Gastroesophageal sphincter (tissue), 4 donors: ENCODE data around the gene PCLO. TPM values are rescaled to one million over a fixed set of nuclear protein-coding genes. Genes with fewer than 3 reads are reported as not detected.
"Not testable (repeated sequence)": the region's sequence is repeated elsewhere in the genome, so short reads cannot be mapped to it uniquely, and the experiment has no call there.

Experiments
- ATAC-seq: fragments of 150-250 bp; one replicate; pipeline ENCODE4 v1.9.1; 2016; ENCODE audit warnings: mild to moderate bottlenecking, moderate library complexity
- H3K27ac ChIP-seq, 4 donors: fragments of 200-600 bp; sonication (generic) in 3 of 4; 1 replicate in 3 of 4; 2 replicates in 1 of 4; pipeline ENCODE4 v1.5.1; 2016 to 2019
- H3K27me3 ChIP-seq: fragments of 200-600 bp; sonication (generic); one replicate; pipeline ENCODE4 v1.5.1; 2019
- H3K36me3 ChIP-seq, 2 donors: fragments of 200-600 bp; sonication (generic); one replicate each; pipeline ENCODE4 v1.5.1; 2019; ENCODE audit warnings: control low read depth in 1 of 2
- H3K4me1 ChIP-seq, 3 donors: fragments of 200-600 bp; sonication (generic); 1 replicate in 2 of 3; 2 replicates in 1 of 3; pipeline ENCODE4 v1.5.1; 2016 to 2019; ENCODE audit warnings: control low read depth in 2 of 3
- H3K4me3 ChIP-seq, 2 donors: fragments of 200-600 bp; sonication (generic); one replicate each; pipeline ENCODE4 v1.5.1; 2019; ENCODE audit warnings: mild to moderate bottlenecking in 1 of 2, moderate library complexity in 1 of 2
- H3K9me3 ChIP-seq, 3 donors: fragments of 200-600 bp; sonication (generic); one replicate each; pipeline ENCODE4 v1.5.1; 2017 to 2019; ENCODE audit warnings: control low read depth in 2 of 3
- EP300 ChIP-seq: sonication (generic); formaldehyde crosslinking; IDR thresholded peaks from one replicate; pipeline ENCODE4 v1.6.1; 2017; ENCODE audit warnings: antibody characterized with exemption, mild to moderate bottlenecking
- POLR2A ChIP-seq, 2 donors: fragments of 450-650 bp; IDR thresholded peaks; one replicate each; pipeline ENCODE4 v1.6.1; 2017; ENCODE audit warnings: antibody characterized with exemption in 2 of 2, mild to moderate bottlenecking in 2 of 2, moderate library complexity in 1 of 2
- POLR2AphosphoS5 ChIP-seq: sonication (generic); formaldehyde crosslinking; IDR thresholded peaks from one replicate; pipeline ENCODE4 v1.6.1; 2017; ENCODE audit warnings: antibody characterized with exemption
- WGBS, 2 donors: methylation state at CpG; one replicate each; pipeline ENCODE4 v1.1.5; 2018; ENCODE audit warnings: low coverage in 1 of 2; 5-methylcytosine and 5-hydroxymethylcytosine counted together
- total RNA-seq, 4 donors: library from RNA; depleted of rRNA; stranded (reverse); fragments of >200 nt; gene quantifications; one replicate each; pipeline ENCODE4 v1.1.0, GENCODE V29; 2016
- TF ChIP-seq, protein P1 (sequence below), 4 experiments: fragments of 200-600 bp in 2 of 4; fragments of 450-650 bp in 2 of 4; sonication (generic) in 1 of 4; IDR thresholded peaks; one replicate each; pipeline ENCODE4 v1.5.1; 2017 to 2019; ENCODE audit warnings: antibody characterized with exemption in 4 of 4, mild to moderate bottlenecking in 2 of 4, moderate library complexity in 2 of 4

Gene PCLO
- total RNA-seq, 4 donors from 2014 or later = 1.2 to 2.3 (median 1.9) TPM

DNA sequence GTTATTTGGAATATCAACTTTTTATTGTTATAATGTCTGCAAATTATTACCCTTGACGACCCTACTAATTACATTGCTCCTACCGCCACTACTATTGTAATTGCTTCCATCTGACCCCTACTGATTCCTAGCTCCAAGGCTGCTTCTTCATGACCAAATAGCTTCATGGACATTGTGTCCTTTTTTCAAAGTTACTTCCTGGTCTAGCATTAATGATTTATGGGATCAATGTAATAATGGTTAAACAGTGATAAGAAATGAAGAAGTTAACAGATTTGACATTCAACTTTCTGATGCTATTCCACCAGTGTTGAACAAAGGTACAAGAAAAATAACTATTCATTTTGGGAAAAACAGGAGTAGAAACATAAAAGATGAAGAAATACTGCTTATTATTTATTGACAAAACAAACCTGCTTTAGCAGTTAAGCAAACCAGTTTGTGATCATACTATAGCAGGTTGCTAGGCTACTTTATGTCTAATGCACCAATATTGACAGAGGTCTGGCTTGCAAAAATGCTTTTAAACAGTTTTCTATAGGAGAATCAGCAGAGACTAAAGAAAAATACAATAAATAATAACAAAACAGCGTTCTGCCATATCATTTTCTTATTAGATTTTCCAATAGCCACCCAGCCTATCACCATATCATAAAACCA is 125.8 kb downstream of the PCLO start:
- ATAC-seq = no peak
- no peaks in the 10 kb centered on the region for H3K36me3 ChIP-seq
- H3K9me3 ChIP-seq = no peaks in the 10 kb centered on the region
- 80 to 84% methylated on average over 3 of the region's 3 CpGs for WGBS, 2 donors
- no peak for TF ChIP-seq POLR2A (IDR thresholded peaks at IDR 0.05)
- TF ChIP-seq, protein P1, sequence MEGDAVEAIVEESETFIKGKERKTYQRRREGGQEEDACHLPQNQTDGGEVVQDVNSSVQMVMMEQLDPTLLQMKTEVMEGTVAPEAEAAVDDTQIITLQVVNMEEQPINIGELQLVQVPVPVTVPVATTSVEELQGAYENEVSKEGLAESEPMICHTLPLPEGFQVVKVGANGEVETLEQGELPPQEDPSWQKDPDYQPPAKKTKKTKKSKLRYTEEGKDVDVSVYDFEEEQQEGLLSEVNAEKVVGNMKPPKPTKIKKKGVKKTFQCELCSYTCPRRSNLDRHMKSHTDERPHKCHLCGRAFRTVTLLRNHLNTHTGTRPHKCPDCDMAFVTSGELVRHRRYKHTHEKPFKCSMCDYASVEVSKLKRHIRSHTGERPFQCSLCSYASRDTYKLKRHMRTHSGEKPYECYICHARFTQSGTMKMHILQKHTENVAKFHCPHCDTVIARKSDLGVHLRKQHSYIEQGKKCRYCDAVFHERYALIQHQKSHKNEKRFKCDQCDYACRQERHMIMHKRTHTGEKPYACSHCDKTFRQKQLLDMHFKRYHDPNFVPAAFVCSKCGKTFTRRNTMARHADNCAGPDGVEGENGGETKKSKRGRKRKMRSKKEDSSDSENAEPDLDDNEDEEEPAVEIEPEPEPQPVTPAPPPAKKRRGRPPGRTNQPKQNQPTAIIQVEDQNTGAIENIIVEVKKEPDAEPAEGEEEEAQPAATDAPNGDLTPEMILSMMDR (IDR thresholded peaks at IDR 0.05) = no peak
- TF ChIP-seq POLR2AphosphoS5 = no peak
- no peak for TF ChIP-seq EP300
- no peaks in the 10 kb centered on the region for H3K27me3 ChIP-seq
- no peaks in the 10 kb centered on the region for H3K4me1 ChIP-seq
- no peak overlapping the region for H3K27ac ChIP-seq
- no peak overlapping the region for H3K4me3 ChIP-seq

DNA sequence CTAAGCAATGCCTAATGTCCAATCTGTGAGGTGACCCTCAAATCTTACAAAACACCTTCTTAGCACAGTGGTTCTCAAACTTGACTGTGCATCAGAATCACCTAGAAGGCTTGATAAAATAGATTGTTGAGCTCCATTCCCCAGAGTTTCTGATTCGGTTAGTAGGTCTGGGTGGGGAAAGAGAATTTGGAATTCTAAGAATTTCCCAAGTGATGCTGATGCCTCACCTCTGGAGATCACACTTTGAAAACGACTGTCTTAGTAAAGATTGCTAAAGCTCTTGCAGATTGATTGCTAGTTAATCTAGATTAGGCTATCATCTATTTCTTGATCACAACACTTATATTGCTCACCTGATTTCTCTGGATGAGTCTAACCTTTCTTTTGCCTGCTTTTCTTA is 126.6 kb downstream of the PCLO start:
- no peaks in the 10 kb centered on the region for H3K4me1 ChIP-seq

DNA sequence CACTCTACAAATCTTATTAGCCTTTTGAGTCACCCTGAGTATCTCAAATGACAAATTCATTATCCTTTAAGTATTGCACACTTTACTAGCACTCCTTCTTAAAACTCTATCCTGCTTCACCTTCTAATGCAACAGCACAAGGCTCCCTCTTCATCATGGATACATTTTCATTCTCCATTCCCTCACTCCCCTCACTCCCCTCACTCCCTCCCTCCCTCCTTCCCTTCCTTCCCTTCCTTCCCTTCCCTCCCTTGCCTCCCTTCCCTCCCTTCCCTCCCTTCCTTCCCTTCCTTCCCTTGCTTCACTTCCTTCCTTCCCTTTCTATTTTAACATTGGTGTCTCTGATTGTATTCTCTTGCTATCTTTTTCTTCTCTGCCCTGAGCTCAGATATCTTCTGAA is 130.5 kb downstream of the PCLO start:
- Histone ChIP-seq H3K9me3 (no peaks in the 10 kb centered on the region), H3K27me3 (no peaks in the 10 kb centered on the region), H3K4me3 (no peak overlapping the region), H3K27ac (no peak overlapping the region), H3K4me1 (no peaks in the 10 kb centered on the region), H3K36me3 (no peaks in the 10 kb centered on the region)
- ATAC-seq = no peak
- TF ChIP-seq, protein P1 (IDR thresholded peaks at IDR 0.05) = no peak
- TF ChIP-seq POLR2A (IDR thresholded peaks at IDR 0.05) = no peak
- TF ChIP-seq EP300 = no peak

More for the DNA sequence above, 126.6 kb downstream of the PCLO start:
- Histone ChIP-seq H3K27ac (no peak overlapping the region), H3K9me3 (no peaks in the 10 kb centered on the region), H3K27me3 (no peaks in the 10 kb centered on the region), H3K36me3 (no peaks in the 10 kb centered on the region), H3K4me3 (no peak overlapping the region)
- 71% methylated on average over 1 of the region's 2 CpGs; no CpG with 5 or more reads in 1 of the 2 donors for WGBS, 2 donors
- TF ChIP-seq POLR2A (IDR thresholded peaks at IDR 0.05) = no peak
- TF ChIP-seq, protein P1 (IDR thresholded peaks at IDR 0.05) = no peak
- no peak for TF ChIP-seq POLR2AphosphoS5
- TF ChIP-seq EP300 = no peak
- no peak for ATAC-seq

DNA sequence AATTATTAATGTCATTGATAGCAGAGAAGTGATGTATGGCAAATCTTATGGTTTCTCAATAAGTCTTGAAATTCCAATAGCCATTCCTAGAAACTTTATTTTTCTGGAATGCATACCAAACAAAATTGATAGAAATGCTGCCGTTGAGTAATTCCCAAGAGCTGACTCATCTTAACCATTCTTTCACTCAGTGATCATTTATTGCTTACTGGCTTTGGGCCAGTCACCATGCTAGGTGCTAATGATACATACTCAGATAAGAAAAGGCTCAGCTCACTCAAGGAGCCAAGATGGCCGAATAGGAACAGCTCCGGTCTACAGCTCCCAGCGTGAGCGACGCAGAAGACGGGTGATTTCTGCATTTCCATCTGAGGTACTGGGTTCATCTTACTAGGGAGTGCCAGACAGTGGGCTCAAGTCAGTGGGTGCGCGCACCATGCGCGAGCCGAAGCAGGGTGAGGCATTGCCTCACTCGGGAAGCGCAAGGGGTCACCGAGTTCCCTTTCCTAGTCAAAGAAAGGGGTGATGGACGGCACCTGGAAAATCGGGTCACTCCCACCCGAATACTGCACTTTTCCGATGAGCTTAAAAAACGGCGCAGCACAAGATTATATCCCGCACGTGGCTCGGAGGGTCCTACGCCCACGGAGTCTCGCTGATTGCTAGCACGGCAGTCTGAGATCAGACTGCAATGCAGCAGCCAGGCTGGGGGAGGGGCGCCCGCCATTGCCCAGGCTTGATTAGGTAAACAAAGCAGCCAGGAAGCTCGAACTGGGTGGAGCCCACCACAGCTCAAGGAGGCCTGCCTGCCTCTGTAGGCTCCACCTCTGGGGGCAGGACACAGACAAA is 138.6 kb downstream of the PCLO start:
- H3K27ac ChIP-seq, H3K36me3 ChIP-seq, H3K9me3 ChIP-seq, H3K27me3 ChIP-seq, ATAC-seq, H3K4me3 ChIP-seq, H3K4me1 ChIP-seq: not testable (repeated sequence)
- 50 to 95% methylated on average over 1 to 10 of the region's 31 CpGs for WGBS, 2 donors

DNA sequence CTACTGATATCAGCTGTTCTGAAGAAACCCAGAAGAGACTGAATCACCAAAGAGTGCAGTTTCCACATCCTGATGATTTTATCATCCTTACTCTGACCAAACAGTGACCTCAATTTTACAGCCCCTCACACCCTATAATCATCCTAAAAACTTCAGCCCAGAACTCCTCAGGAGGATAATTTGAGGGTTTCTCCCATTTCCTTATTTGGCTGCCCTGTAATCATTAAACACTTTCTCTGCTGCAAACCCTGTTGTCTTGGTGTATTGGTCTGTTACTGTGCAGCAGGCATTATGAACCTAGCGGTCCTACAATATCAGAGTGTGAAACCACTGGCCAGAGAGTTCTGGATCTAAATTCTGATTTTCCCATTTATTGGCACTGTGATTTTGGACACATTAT is 141.7 kb downstream of the PCLO start:
- H3K27me3 ChIP-seq = no peaks in the 10 kb centered on the region

More for the DNA sequence above, 141.7 kb downstream of the PCLO start:
- 91% methylated on average over 1 of the region's 1 CpG; no CpG with 5 or more reads in 1 of the 2 donors for WGBS, 2 donors
- no peak for ATAC-seq
- Histone ChIP-seq H3K36me3 (no peaks in the 10 kb centered on the region), H3K27ac (no peak overlapping the region), H3K4me1 (no peaks in the 10 kb centered on the region), H3K9me3 (peaks cover 0 to 8% (median 0%) of the 10 kb centered on the region in 3 donors), H3K4me3 (no peak overlapping the region)
- no peak for TF ChIP-seq POLR2AphosphoS5
- no peak for TF ChIP-seq EP300
- TF ChIP-seq POLR2A (IDR thresholded peaks at IDR 0.05) = no peak
- TF ChIP-seq, protein P1 (IDR thresholded peaks at IDR 0.05) = no peak
